Putamen (tissue), 1 donor: Measurements from ENCODE around the gene DPH6.
A peak's percentile ranks its signal among the peaks of the same experiment; 100 is the strongest.
"Not testable (repeated sequence)": the region's sequence is repeated elsewhere in the genome, so short reads cannot be mapped to it uniquely, and the experiment has no call there.

Experiments
- DNase-seq: peaks from one replicate; pipeline ENCODE4 v3.0.0-alpha.2; 2016; ENCODE audit warnings: low spot score

DPH6 gene

DNA sequence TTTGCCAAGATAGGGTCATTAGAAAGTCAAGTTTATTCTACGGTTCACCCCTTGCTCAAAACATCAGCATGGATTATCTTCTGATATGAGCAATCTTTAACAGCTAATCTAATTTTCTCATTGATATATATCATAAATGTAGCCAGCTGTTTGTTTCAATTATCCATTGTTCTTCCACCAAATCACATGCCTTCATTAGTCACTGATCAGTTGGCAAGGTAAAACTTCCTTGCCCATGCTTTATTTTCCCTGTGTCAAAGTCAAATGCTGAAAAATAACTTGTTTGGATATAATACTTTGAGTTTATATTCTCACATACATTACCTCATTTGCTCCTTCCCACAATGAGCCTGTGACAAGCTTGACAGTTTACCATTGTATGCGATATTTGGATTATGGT lies 60.6 kb downstream of the DPH6 start:
- no peak for DNase-seq

DNA sequence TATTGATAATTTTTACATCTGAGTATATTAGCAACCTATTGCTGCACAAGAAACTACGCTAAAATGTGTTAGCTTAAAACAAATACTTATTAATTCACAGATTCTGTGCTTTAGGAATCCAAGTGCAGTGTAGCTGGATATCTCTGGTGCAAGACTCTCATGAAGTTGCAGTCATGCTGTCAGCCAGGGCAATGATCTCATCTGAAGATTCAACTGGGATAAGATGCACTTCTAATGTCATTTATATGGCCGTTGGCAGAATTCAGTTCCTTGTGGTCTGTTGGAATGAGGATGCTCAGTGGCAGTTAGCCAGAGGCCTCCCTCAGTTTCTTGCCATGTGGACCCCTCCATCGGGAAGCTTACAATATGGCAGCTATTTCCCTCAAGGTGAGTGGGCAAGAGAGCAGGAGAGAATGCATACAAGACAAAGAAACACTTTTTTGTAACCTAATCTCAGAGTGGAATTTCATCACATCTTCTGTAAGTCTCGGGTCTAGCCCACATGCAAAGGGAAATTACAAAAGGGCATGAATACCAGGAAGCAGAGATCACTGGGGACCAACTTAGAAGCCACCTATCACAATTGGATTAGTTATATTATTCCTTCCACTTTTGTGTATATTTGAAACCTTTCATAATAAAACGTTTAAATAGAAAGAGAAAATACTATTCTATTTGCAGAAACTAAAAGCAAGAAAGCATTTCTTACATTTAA lies 61.6 kb downstream of the DPH6 start:
- no peak for DNase-seq

DNA sequence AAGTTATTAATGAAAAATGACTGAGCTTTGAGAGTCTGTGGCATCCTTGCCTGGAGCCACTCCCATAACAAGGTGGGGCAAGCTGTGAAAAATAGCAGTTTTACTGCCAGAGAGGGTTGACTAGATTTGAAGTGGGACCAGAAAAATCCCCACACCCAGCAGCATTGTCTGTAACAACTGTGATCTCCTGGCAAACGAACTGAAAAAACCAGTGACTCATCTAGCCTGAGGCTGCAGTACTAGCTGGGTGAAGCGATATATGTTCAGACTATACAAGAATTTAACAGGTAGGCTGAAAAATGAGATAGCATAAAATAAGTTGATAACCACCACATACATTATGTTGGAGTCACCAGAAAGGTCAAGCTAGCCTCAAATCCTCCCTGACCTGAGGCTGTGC lies 64.0 kb downstream of the DPH6 start:
- DNase-seq = no peak

DNA sequence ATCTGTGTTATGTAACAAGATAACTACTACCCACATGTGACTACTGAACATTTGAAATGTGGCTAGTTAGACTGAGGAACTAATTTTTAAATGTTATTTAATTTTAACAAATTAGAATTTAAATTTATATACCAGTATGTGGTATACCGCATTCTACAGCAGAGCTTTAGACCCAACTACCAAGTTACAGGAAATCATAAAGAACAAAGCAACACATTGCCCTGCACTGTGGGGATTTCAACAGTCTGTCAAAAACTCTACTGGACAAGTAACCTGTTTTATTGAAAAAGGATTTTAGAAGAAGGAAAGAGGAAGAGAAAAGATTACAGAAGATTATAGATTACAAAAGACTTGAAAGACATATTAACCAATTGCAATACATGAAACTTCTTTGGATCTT lies 64.9 kb downstream of the DPH6 start:
- no peak for DNase-seq

DNA sequence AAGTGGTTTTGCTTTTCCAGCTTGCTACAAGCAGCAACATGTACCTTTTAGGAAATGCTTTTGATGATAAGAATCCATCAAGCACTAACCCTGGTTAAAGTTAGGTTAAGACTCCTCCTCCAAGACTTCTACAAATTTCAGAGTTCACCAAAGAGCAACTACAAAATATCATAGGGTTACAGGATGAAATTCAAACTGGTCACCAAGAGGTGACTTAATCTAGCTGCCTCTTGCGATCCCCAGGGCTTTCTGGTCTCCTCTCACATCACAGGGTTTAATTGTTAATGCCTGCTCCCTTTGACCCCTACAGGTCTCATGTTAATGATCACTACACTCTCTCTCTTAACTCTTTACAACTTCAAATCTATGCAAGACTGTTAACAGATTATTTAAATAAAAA lies 66.5 kb downstream of the DPH6 start:
- no peak for DNase-seq

DNA sequence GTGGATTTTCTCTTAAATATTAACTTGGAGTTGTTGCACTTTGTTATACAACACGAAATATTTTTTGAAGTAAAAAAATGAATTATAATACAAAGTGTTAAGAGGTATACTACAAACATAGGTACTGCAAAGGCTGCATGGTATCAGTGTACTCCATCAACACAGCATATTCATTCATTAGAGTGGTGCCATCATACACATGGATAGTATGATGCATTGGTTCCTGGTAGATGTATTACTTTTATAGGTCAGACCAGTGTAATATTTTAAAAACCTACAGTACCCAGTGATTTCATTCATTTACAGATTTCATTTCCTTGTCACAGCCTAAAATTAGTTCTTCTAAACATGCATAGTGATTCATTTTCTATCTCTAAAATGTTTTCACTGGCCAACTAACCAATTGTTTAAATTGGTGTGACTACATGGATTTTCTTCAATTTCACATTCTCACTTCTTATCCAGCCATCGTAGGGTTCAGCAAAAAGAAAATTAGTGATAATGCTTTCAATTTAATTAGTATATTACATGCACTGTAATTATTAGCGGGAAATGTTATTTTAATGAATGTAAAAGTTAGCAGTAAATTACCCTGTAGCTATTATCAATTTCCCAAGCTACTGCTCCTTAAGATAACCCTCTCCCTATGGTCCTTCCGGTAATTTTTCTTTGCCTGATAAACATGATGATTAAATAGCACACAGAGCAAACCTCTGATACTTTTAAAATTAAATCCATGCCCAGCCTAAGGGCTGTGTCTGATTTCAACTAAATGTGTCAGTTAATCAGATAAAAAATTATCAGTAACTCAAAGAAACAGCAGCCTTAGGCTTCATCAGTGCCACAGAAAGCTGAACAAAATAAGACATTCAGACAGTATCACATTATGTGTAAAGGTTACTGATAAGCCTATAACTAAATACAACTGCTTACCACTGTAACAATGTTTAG lies 68.4 kb downstream of the DPH6 start:
- DNase-seq = no peak

DNA sequence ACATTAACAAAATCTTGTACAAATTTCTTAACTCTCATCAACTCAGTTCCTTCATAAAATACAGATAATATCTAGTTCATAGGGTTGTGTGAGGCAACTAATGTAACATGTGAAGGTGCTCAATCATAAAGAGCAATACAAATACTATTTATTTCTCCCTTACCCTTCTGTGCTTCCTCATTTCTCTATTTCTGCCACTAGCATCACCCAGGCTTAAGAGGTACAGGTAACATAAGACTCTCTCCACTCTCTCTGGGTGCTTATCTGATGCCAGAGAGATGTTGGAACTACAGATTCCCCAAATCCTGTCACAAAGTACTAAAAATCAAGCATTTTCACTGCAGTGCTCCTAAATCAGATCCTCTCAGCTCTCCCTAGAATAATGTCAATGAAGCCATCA lies 74.9 kb downstream of the DPH6 start:
- DNase-seq = no peak

DNA sequence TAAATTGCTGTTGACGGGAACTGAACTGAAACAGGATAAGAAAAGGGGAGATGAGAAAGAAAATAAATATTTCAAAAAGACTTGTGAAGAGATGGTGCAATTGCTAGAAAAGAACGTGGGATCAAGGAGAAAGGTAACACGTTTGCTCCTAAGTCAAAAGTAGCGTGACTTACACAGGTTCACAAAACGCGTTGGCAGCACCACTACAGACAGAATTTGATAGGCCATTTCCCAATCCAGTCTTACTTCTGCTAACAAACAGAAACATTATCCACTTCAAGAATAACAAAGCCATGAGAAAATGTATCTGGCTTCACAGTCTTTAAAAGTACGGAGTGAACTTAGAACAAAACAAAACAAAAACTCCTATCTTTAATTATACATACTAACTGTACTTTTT lies 75.5 kb downstream of the DPH6 start:
- DNase-seq = no peak

DNA sequence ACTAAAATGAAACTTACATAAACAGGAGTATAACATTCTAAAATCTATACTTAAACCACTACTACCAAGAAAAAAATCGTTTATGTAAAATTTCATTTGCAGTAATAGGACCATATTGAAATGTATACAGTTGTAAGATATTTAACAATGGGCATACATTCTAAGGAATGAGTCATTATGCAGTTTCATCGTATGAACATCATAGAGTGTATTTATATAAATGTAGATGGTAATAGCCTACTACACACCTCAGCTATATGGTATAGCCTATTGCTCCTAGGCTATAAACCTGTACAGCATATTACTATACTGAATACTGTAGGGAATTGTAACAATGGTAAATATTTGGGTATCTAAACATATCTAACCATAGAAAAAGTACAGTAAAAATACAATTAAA lies 79.5 kb downstream of the DPH6 start:
- DNase-seq = no peak

DNA sequence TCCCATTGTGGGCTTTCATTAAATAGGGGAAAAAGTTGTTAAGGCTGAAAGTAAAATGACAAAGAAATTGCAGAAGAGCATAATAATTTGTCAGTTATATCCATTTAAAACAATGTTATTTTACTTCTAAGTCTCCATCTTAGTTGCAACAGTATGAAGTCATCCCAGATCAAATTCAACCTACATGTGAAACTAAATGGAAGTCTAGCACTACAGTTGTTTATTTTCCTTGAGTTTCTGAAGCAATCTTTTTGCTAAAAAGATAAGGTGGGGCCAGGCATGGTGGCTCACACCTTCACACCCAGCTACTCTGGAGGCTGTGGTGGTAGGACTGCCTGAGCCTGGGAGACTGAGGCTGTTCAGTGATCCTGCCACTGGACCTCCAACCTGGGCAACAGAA lies 80.2 kb downstream of the DPH6 start:
- DNase-seq = no peak

DNA sequence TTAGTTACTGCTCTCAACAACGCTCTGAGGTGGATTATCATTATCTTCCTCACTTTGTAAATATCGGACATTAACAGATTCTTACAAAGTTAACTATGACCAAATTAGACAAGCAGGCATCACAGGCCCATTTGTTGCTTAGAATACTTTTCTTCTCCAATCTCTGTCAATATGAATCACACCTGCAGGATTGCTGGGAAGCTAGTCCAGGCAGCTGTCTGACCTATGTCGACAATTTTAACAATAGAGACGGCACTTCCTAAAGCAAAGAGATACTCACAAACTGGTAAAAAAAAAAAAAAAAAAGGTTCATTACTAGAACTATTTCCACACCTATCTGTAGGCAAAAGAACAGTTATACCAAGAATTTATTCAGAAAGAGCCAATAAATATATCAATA lies 85.3 kb downstream of the DPH6 start:
- no peak for DNase-seq

DNA sequence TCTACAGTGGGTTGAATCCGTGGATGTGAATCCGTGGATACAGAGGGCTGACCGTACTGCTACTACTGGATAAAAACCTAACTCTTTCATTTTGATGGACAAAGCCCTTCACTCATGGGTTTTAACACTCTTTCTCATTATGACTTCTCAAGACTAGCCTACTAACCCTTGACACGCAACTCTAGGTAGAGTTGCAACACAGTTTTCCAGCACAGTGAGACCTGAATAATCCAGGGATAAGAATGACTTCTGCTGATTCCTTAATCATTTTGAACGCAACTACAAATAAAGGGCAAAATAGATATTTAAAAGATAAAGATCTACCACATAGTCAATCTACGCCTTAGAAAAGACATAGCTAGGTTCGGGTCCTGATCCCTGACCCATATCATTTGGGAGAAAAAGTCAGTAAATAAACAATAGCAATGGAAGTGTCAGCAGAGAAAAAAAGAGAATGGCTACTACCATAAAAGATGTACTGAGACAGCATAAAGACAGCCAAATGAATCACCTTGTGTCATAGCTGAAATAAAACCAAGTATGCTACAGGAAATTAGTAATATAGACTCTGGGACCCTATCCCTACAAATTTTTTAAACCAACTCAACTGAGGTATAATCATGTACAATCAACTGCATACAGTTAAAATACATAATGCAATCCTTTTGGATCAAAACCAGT lies 87.6 kb downstream of the DPH6 start:
- DNase-seq = no peak

DNA sequence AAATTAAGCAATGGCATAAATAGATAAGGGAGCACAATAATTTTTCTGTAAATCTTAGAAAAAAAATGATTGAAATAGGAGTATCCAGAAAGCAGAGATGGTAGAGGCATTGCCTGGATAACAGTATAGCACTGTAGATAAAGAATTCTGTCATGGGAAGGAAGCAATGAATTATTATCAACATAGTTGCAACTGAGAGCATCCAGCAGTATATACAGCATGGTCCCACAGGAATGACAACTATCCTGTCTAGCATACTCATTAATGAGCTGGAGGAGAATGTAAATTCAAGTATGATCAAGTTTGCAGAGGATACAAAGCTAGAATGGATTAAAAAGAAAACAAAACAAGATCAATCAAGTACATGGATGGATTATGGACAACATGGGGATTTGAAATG lies 90.8 kb downstream of the DPH6 start:
- no peak for DNase-seq

DNA sequence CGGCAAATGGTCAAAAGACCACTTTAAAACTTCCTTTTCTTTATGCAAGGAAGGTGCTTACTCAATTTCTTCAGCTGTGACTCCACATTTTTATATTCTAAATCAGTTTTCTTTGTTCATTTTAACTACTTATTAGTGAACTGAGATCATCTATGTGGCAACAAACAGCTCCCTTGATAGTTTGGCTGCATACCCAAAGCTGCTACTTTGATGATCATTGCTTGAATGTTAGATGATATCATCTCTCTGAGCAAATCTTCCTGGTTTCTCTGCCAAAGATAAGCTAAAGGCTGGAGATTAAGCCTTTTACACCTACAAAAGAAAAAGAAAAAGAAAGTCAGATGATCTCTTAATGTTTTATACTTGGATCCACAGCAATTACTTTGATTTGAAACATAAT lies 95.5 kb downstream of the DPH6 start:
- no peak for DNase-seq

DNA sequence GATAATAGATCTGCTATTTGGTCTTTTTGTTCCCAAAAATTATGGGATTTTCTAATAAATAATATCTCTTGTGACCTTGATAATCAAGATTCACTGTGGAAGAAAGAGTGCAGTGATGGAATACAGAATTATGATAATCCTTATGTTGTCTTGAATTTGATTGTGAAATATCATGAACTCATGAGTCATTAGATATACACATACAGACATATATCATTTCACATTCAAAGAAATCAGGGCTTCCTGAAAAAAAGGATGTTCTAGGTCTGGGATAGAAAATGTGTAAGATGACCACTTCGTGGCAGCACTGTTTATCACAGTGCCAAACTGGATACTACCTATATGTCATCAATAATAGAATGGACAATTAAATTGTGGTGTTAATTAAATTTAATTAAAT lies 97.7 kb downstream of the DPH6 start:
- DNase-seq = no peak

DNA sequence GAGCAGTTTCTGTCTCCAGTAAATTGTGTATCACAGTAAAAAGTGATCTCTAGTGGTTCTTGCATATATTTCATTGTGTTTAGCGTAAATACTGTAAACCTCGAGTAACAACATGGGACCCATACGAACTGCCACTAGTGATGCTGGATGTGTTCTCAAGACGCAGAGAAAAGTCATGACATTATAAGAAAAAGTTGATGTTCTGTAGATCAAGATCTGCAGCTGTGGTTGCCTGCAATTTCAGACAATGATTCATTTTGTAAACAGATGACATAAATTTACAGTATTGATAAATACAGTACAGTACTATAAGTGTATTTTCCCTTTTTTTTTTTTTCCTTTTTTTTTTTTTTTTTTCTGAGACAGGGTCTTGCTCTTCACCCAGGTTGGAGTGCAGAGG lies 100.1 kb downstream of the DPH6 start:
- DNase-seq = no peak

DNA sequence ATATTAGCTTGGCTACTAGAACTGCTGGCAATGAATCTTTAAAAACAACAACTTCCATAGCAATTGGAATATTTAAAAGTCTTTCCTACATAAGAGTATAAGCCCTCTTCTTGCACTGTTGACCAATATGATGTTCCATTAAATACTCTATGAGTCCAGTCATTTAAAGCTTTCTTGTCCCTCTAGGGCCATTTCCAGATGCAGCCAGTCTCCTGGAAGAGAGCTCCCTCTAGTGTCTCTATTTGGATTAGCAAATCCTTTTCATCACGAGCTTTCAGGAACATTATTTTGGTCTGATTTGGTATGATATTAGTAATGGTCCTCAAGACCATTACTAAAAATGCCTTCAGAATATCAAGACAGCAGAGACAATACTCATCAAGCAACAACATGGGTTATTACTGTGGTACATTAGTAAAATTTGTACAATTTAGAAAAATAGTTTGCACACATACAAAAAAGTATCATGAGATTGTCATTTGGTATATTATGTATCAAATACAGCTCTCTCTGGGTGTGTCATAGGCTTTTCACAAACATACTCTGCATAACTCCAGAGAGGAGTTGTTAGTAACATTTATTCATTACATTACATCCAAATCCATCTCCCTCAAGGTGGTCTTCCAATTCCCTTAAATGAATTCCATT lies 101.3 kb downstream of the DPH6 start:
- DNase-seq = peak; percentile 38

DNA sequence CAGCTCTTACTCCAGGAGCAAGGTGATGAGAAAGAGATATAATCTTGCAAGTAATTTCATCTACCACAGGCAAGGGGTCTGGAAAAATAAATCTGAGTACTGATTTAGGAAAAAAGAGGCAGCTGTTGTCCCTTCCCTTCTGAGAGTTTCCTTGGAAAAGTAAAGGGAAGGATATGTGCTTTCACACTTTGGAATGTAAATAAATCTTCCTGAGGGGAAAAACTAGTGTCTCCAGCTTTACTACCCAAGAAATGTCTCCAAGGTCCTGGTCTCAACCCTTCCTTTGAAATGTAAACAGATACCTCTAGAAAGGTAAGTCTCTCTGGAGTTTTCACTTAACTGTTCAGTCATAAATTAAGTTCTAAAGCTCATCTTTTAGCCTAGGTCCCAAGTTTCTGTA lies 102.6 kb downstream of the DPH6 start:
- DNase-seq = no peak

DNA sequence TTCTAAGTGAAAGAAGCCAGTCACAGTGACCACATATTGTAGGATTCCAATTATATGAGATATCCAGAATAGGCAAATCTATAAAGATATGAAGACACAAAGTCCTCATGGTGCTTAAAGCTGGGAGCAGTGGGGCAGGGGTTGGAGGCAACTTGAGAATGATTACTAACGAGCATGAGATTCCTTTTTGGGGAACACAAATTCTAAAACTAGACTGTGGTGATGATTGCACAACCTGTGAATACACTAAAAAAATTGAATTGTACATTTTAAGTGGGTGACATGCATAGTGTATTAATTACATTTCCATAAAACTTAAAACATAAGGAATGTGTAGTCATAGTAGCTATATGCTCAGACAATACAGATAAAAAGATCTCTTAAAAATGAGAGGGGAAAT lies 103.2 kb downstream of the DPH6 start:
- DNase-seq = no peak

DNA sequence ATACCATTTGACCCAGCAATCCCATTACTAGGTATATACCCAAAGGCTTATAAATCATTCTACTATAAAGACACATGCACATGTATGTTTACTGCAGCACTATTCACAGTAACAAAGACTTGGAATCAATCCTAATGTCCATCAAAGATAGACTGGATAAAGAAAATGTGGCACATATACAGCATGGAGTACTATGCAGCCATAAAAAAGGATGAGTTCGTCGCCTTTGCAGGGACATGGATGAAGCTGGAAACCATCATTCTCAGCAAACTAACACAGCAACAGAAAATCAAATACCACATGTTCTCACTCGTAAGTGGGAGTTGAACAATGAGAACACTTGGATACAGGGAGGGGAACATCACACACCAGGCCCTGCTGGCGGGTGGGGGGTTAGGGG lies 104.7 kb downstream of the DPH6 start:
- not testable (repeated sequence) for DNase-seq

DNA sequence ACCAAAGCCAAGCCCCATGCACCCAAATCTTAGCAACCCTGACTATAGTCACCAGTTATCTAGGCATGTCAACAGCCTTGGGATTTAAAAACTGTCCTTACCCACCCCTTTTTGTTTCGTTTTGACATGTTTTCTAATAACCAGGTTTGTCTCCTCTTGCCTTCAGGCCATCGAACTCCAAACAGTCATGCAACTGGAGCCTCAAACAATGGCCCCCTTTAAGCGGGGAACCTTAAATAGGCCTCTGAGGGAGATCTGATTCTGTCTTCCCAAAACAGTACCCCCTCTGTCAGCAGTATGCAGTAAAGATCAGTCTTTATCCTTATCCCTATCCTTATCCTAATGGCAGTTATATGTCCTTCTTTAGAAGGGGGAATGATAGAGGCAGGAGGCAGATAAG lies 105.7 kb downstream of the DPH6 start:
- no peak for DNase-seq

DNA sequence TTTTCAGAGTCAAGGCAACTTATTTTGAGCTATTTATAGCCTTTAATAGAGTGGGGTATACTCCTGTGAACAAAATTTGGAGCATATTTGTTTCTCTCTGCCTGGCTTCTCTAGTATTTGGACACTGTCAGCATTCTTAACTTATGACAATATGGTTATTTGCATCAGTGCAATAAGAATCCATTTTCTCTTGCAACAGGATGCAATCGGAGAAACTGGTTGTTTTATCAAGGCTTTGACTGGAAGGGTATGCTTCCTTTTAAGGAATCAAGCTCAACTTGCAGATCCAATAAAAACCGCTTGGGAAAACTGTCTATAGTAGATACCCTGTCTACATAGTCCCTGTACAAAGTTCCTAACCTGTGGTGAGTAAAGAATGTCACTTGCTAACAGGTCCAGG lies 106.7 kb downstream of the DPH6 start:
- DNase-seq = no peak
